B cell (primary cell): Measurements from ENCODE around the gene ISG20L2. TPM values are rescaled to one million over a fixed set of nuclear protein-coding genes. Genes with fewer than 3 reads are reported as not detected.

Experiments used
- ATAC-seq: fragments of 200-7000 bp; cut with Tn5 transposase; one replicate; pipeline ENCODE4 v1.10.0; 2021; ENCODE audit warnings: low read depth, mild to moderate bottlenecking, moderate number of reproducible peaks, moderate library complexity
- CTCF ChIA-PET: fragments of 350-600 bp; sonication (Branson Sonifier 250); formaldehyde crosslinking; loops from one replicate; lab custom pipeline; 2021; ENCODE audit warnings: antibody characterized with exemption, inconsistent platforms; lab: Charles Lee
- POLR2A ChIA-PET: fragments of 350-600 bp; sonication (Branson Sonifier 250); formaldehyde crosslinking; loops from one replicate; lab custom pipeline; 2021; ENCODE audit warnings: antibody characterized with exemption; lab: Charles Lee
- DNase-seq: peaks from one replicate; pipeline ENCODE4 v3.0.0; 2013
- H2AFZ ChIP-seq: 2 replicates; pipeline ENCODE4 v1.6.1; 2012; ENCODE audit warnings: mild to moderate bottlenecking, low read depth, low read length; ENCODE audit not compliant: insufficient read depth, poor library complexity, severe bottlenecking
- H3K27ac ChIP-seq, 2 donors: 1 replicate in 1 of 2; 2 replicates in 1 of 2; pipeline ENCODE4 v1.5.1; 2012 to 2013; ENCODE audit warnings: low read length in 2 of 2, mild to moderate bottlenecking in 2 of 2, moderate library complexity in 1 of 2
- H3K27me3 ChIP-seq, 4 experiments: fragments of 200-600 bp in 1 of 4; sonication (generic) in 1 of 4; replicated peaks in 1 of 4; 1 replicate in 2 of 4; 2 replicates in 2 of 4; pipeline versions ENCODE4 v1.6.1 to v1.7.0; 2013 to 2016; ENCODE audit warnings: low read length in 3 of 4, mild to moderate bottlenecking in 2 of 4, mixed read lengths in 1 of 4, moderate library complexity in 1 of 4; ENCODE audit not compliant: insufficient read depth in 4 of 4, control insufficient read depth in 3 of 4; ENCODE audit errors: control extremely low read depth in 1 of 4
- H3K36me3 ChIP-seq, 2 experiments: replicated peaks in 1 of 2; 1 replicate in 1 of 2; 2 replicates in 1 of 2; pipeline versions ENCODE4 v1.6.1 to v1.7.1; 2013; ENCODE audit warnings: low read length in 1 of 2; ENCODE audit not compliant: insufficient read depth in 2 of 2, control insufficient read depth in 1 of 2; ENCODE audit errors: control extremely low read depth in 1 of 2, extremely low read depth in 1 of 2
- H3K4me1 ChIP-seq, 2 donors: fragments of 200-600 bp in 1 of 2; sonication (generic) in 1 of 2; 1 replicate in 1 of 2; 2 replicates in 1 of 2; pipeline versions ENCODE4 v1.5.1 to v1.6.1; 2013 to 2017; ENCODE audit warnings: low read length in 2 of 2; ENCODE audit not compliant: control insufficient read depth in 2 of 2, insufficient read depth in 2 of 2
- H3K4me2 ChIP-seq: replicated peaks from 2 replicates; pipeline ENCODE3; 2012; ENCODE audit warnings: mild to moderate bottlenecking, low read depth, low read length; ENCODE audit not compliant: poor library complexity, severe bottlenecking
- H3K4me3 ChIP-seq, 5 experiments: fragments of 200-600 bp in 1 of 5; sonication (generic) in 1 of 5; 1 replicate in 3 of 5; 2 replicates in 2 of 5; pipeline versions ENCODE4 v1.5.1 to v1.7.0; 2011 to 2016; ENCODE audit warnings: low read length in 4 of 5, mild to moderate bottlenecking in 4 of 5, low read depth in 2 of 5, control low read depth in 1 of 5, moderate library complexity in 1 of 5; ENCODE audit not compliant: insufficient read depth in 1 of 5; ENCODE audit errors: control extremely low read depth in 1 of 5, extremely low read depth in 1 of 5
- H3K79me2 ChIP-seq: fragments of 200-600 bp; sonication (generic); one replicate; pipeline ENCODE4 v1.6.0; 2016; ENCODE audit warnings: low read length; ENCODE audit not compliant: control insufficient read depth, insufficient read depth
- H3K9ac ChIP-seq: fragments of 200-600 bp; sonication (generic); 2 replicates; pipeline ENCODE4 v1.6.1; 2017; ENCODE audit warnings: mild to moderate bottlenecking, low read length, moderate library complexity
- H3K9me3 ChIP-seq, 3 donors: one replicate each; pipeline versions ENCODE4 v1.6.1 to v1.7.1; 2013; ENCODE audit warnings: low read length in 2 of 3; ENCODE audit not compliant: control insufficient read depth in 2 of 3, insufficient read depth in 1 of 3; ENCODE audit errors: control extremely low read depth in 1 of 3
- H4K20me1 ChIP-seq: 2 replicates; pipeline ENCODE4 v1.6.0; 2012; ENCODE audit warnings: mild to moderate bottlenecking, low read length; ENCODE audit not compliant: insufficient read depth, control insufficient read depth, poor library complexity, severe bottlenecking
- H3K27ac Mint-ChIP-seq: one replicate; pipeline ENCODE4 v1.8.0; 2021; ENCODE audit warnings: mixed read lengths
- H3K27me3 Mint-ChIP-seq: one replicate; pipeline ENCODE4 v1.8.0; 2021; ENCODE audit warnings: mixed read lengths
- H3K4me1 Mint-ChIP-seq: one replicate; pipeline ENCODE4 v1.8.0; 2021; ENCODE audit warnings: mixed read lengths
- H3K4me3 Mint-ChIP-seq: one replicate; pipeline ENCODE4 v1.8.0; 2021; ENCODE audit warnings: mixed read lengths
- H3K9me3 Mint-ChIP-seq: one replicate; pipeline ENCODE4 v1.8.0; 2022; ENCODE audit warnings: mixed read lengths; ENCODE audit not compliant: insufficient read depth
- EZH2 ChIP-seq: IDR thresholded peaks from 2 replicates; pipeline ENCODE4 v1.6.1; 2012; ENCODE audit warnings: borderline replicate concordance, low read depth, mild to moderate bottlenecking, moderate library complexity, low read length; ENCODE audit not compliant: insufficient read depth, poor library complexity, severe bottlenecking
- WGBS: methylation state at CpG from one replicate; pipeline ENCODE4 v1.1.5; 2013; ENCODE audit warnings: missing lambda C conversion rate; ENCODE audit not compliant: insufficient coverage; 5-methylcytosine and 5-hydroxymethylcytosine counted together
- intact Hi-C: fragments of 100-400 bp; cut with micrococcal nuclease; formaldehyde crosslinking; loops from one replicate; pipeline ENCODE4 v1.10.0; 2022
- polyA plus RNA-seq: library from polyadenylated mRNA; depleted of rRNA; stranded (reverse); fragments of >200 nt; gene quantifications from 2 replicates; pipeline ENCODE4 v1.2.3, GENCODE V29; 2012
- total RNA-seq, 2 donors: library from RNA; stranded (reverse); fragments of 120-200 nt in 1 of 2; gene quantifications; 1 replicate in 1 of 2; 2 replicates in 1 of 2; pipeline versions ENCODE4 v1.2.3 to v1.2.4, GENCODE V29; 2013 to 2022
- TF ChIP-seq, protein P1 (sequence below): fragments of 200-600 bp; IDR thresholded peaks from one replicate; pipeline ENCODE4 v1.8.0; 2022; ENCODE audit warnings: antibody characterized with exemption, mild to moderate bottlenecking

The ISG20L2 gene
- total and polyA plus RNA-seq, 2 donors (not counting 1 experiment from before 2014, with no cell fraction given), result 30.1 to 51.7 TPM

DNA sequence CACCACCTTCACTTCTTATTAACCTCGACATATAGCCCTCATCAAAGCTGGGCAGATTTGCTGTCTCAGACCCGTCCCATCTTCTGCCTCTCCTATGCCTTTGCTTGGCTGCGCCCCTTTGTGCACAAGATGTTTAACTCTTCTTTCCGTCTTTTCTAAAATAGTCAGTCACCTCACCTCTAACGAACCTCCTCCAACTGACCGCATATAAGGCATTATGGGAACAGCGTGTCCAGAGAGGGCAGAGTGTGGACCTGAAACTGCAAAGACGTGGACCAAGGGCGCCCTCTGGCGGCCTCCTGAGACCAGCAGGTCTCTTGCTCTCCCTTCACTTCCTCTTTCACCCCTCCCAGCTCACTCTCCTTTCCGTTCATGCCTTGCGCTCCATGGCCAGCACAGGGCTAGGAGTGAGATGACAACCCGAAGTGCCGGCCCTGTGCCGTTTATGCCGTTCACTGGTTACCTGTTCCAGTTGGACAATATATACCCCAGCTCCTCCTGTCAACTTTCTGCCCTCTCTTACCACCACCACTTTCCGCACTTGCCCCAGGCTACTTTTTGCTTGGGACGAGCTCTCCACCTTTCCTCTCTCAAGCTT lies 2.8 kb downstream of the ISG20L2 start:
- H2AFZ ChIP-seq, result peak overlapping the region; percentile 24
- peak overlapping the region; percentile 81 for H3K4me2 ChIP-seq
- ATAC-seq (peak; percentile 31), DNase-seq (peak; percentile 90)
- H4K20me1 ChIP-seq, result peaks cover 67% of the 10 kb centered on the region
- H3K9me3 Mint-ChIP-seq, result no peaks in the 10 kb centered on the region
- 16% methylated on average over 17 of the region's 18 CpGs for WGBS
- peaks cover 0 to 45% of the 10 kb centered on the region in 2 experiments for H3K36me3 ChIP-seq
- no peak overlapping the region for H3K4me3 Mint-ChIP-seq
- H3K27ac Mint-ChIP-seq, result no peak overlapping the region
- no peaks in the 10 kb centered on the region for H3K27me3 Mint-ChIP-seq
- intact Hi-C loops, result loop anchor here (1.0 to 5.0 kb wide), 3 partner anchors 36 to 223 kb away; partner anchors contain the start of gene MEF2D
- peaks cover 63% of the 10 kb centered on the region for H3K79me2 ChIP-seq
- H3K27ac ChIP-seq, result peak overlapping the region in 1 of 2 donors; percentile 20
- peaks cover 40 to 48% of the 10 kb centered on the region in 2 donors for H3K4me1 ChIP-seq
- peaks cover 26% of the 10 kb centered on the region for H3K4me1 Mint-ChIP-seq
- H3K27me3 ChIP-seq, result no peaks in the 10 kb centered on the region
- ChIA-PET CTCF (interaction anchor here (0.7 to 9.5 kb wide), 45 partner anchors 8 to 340 kb away, joined by 3 to 245 read pairs (median 5); partner anchors contain the start of genes CRABP2, HAPLN2, HDGF and INSRR), POLR2A (interaction anchor here (0.7 to 1.5 kb wide), 3 partner anchors 11 to 42 kb away, joined by 3 to 6 read pairs (median 3); partner anchors contain the start of gene PRCC)
- H3K4me3 ChIP-seq, result peak overlapping the region; percentile 9 to 98 (median 40)
- TF ChIP-seq, protein P1, sequence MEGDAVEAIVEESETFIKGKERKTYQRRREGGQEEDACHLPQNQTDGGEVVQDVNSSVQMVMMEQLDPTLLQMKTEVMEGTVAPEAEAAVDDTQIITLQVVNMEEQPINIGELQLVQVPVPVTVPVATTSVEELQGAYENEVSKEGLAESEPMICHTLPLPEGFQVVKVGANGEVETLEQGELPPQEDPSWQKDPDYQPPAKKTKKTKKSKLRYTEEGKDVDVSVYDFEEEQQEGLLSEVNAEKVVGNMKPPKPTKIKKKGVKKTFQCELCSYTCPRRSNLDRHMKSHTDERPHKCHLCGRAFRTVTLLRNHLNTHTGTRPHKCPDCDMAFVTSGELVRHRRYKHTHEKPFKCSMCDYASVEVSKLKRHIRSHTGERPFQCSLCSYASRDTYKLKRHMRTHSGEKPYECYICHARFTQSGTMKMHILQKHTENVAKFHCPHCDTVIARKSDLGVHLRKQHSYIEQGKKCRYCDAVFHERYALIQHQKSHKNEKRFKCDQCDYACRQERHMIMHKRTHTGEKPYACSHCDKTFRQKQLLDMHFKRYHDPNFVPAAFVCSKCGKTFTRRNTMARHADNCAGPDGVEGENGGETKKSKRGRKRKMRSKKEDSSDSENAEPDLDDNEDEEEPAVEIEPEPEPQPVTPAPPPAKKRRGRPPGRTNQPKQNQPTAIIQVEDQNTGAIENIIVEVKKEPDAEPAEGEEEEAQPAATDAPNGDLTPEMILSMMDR, result peak; percentile 96
- TF ChIP-seq EZH2, result no peak
- H3K9me3 ChIP-seq, result no peaks in the 10 kb centered on the region
- peak overlapping the region; percentile 97 for H3K9ac ChIP-seq

DNA sequence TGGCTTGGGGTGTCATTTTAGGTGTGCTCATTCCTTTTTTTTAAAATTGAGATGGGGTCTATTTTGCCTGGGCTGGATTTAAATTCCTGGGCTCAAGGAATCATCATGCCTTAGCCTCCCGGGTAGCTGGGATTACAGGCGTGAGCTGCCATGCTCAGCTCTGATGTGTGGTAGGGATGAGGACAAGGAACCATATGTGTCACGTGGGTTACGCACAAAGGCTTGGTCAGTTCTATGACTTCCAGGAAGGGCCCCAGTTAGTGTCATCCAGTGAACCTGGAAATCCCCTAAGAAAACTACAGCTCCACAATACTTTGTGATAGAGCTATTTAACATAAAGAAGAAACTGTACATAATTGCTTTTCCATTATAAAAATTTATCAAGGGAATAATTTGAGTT lies 7.0 kb downstream of the ISG20L2 start:
- peaks cover 46% of the 10 kb centered on the region for H3K79me2 ChIP-seq
- no peak overlapping the region for H3K4me3 ChIP-seq
- H2AFZ ChIP-seq, result no peak overlapping the region
- peaks cover 0 to 49% of the 10 kb centered on the region in 2 experiments for H3K36me3 ChIP-seq
- no peak for DNase-seq
- Mint-ChIP-seq H3K27me3 (no peaks in the 10 kb centered on the region), H3K4me3 (no peak overlapping the region), H3K27ac (no peak overlapping the region), H3K4me1 (peaks cover 13% of the 10 kb centered on the region), H3K9me3 (no peaks in the 10 kb centered on the region)
- H3K27ac ChIP-seq, result no peak overlapping the region
- ChIA-PET CTCF (interaction anchor here (0.8 to 9.5 kb wide), 4 partner anchors 15 to 36 kb away, joined by 3 to 245 read pairs (median 5); partner anchors contain the start of gene CRABP2), POLR2A (no interaction called here)
- H3K9ac ChIP-seq, result no peak overlapping the region
- peaks cover 63% of the 10 kb centered on the region for H4K20me1 ChIP-seq
- H3K4me1 ChIP-seq, result peaks cover 22 to 23% of the 10 kb centered on the region in 2 donors
- no peaks in the 10 kb centered on the region for H3K27me3 ChIP-seq
- TF ChIP-seq, protein P1, result no peak
- no peak for TF ChIP-seq EZH2
- 92% methylated on average over 2 of the region's 4 CpGs for WGBS
- intact Hi-C loops, result no loop called here
- no peaks in the 10 kb centered on the region for H3K9me3 ChIP-seq
- no peak for ATAC-seq
- no peak overlapping the region for H3K4me2 ChIP-seq
